Measurements from ENCODE around the gene CST9.

DNA sequence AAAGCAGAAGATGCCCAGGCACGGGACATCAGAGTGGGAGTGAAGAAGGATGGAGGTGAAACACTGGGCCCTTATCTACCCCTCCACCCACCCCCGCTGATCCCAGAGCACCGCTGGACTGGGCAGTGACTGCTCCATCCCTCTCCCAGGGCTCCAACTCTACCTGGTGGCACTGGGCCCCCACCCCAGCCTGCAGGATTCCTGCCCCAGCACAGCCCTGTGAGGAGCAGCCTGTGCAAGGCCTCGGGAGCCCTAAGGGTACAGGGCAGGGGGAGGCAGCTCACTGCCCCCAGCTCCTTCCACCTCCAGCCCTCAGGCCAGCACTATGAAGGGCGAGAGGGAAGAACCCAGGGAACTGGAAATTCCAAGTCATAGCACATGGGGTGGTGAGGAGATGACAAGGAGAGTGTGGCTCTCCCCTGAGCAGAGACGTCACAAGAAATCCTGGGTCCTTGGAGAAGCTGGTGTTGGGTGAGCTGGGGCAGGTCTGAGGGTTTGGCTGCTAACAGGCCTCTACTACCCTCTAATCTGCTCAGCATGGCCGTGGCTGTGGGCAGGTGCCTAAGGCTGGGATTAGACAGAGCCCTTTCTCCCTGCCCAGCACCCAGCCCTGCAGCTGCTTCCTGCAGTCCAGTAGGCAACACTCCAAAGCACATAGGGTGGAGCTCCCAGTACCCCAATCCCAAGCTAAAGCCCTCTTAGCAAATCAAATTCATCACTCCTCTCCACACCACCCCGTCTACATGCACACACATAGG, 28.5 kb upstream of the CST9 start:
- TF ChIP-seq CTCF (IDR thresholded peaks at IDR 0.05) = no peak
- TF ChIP-seq POLR2A (IDR thresholded peaks at IDR 0.05; ENCODE audit: low read depth) = no peak

Data from esophagus muscularis mucosa (tissue), 3 donors.